NCI-H82 (cell line): ENCODE measurements around the gene SLC27A4.

Source experiments
- DNase-seq: peaks from one replicate; lab custom pipeline; 2025; lab: John Stamatoyannopoulos, UW

The SLC27A4 gene

GRCh38 chr9:128365525-128365924, 25.2 kb downstream of the SLC27A4 start:
- peak; percentile 44 for DNase-seq

- no peak for DNase-seq
Observed at GRCh38 chr9:128369024-128369706, 28.8 kb downstream of the SLC27A4 start.

- DNase-seq: no peak
Observed at GRCh38 chr9:128370367-128370751, 30.0 kb downstream of the SLC27A4 start.

GRCh38 chr9:128370752-128371629, 30.7 kb downstream of the SLC27A4 start, which contains the start of gene URM1:
TSS of gene URM1 (plus strand) at chr9:128371374. CDS start at chr9:128371381, 7 bp downstream.
- DNase-seq: peak; percentile 96

GRCh38 chr9:128371630-128372117, 31.3 kb downstream of the SLC27A4 start:
- DNase-seq: no peak

- DNase-seq: no peak
Observed at GRCh38 chr9:128372188-128372641, 31.9 kb downstream of the SLC27A4 start.

GRCh38 chr9:128372784-128373183, 32.5 kb downstream of the SLC27A4 start:
- no peak for DNase-seq

GRCh38 chr9:128374221-128374675, 33.9 kb downstream of the SLC27A4 start:
- DNase-seq: no peak

GRCh38 chr9:128375865-128376264, 35.5 kb downstream of the SLC27A4 start:
- DNase-seq: no peak

GRCh38 chr9:128382261-128382660, 41.9 kb downstream of the SLC27A4 start:
- no peak for DNase-seq

GRCh38 chr9:128383007-128383753, 42.9 kb downstream of the SLC27A4 start:
- DNase-seq: peak; percentile 91

GRCh38 chr9:128383791-128384190, 43.5 kb downstream of the SLC27A4 start:
- peak; percentile 91 for DNase-seq

GRCh38 chr9:128384801-128385495, 44.6 kb downstream of the SLC27A4 start:
- no peak for DNase-seq

- DNase-seq: peak; percentile 77
Observed at GRCh38 chr9:128385496-128386460, 45.5 kb downstream of the SLC27A4 start.

GRCh38 chr9:128388150-128388549, 47.8 kb downstream of the SLC27A4 start:
- DNase-seq: no peak

GRCh38 chr9:128389395-128390149, 49.2 kb downstream of the SLC27A4 start:
- DNase-seq: peak; percentile 85

- peak; percentile 35 for DNase-seq
Observed at GRCh38 chr9:128390150-128390812, 50.0 kb downstream of the SLC27A4 start.

- DNase-seq: no peak
Observed at GRCh38 chr9:128390813-128391711, 50.7 kb downstream of the SLC27A4 start.
